Cardiac fibroblast (primary cell): Measurements from ENCODE around the gene WNT4.
A peak's percentile ranks its signal among the peaks of the same experiment; 100 is the strongest.

Source experiments
- DNase-seq, 2 donors: peaks; one replicate each; pipeline versions ENCODE4 v3.0.0 to v3.0.0-alpha.2; 2010; ENCODE audit warnings: low read depth in 2 of 2
- H3K4me3 ChIP-seq, 2 donors: replicated peaks in 1 of 2; 1 replicate in 1 of 2; 2 replicates in 1 of 2; pipeline ENCODE4 v1.5.1; 2011; ENCODE audit warnings: low read depth in 2 of 2, low read length in 2 of 2, mild to moderate bottlenecking in 2 of 2, moderate library complexity in 1 of 2
- CTCF ChIP-seq: IDR thresholded peaks from one replicate; pipeline ENCODE4 v1.5.1; 2011; ENCODE audit warnings: low read depth, mild to moderate bottlenecking, low read length, inconsistent platforms

Gene WNT4

GRCh38 chr1:22186311-22186710 lies 43.4 kb upstream of the WNT4 start:
- no peak for DNase-seq
- H3K4me3 ChIP-seq = no peak overlapping the region
- no peak for TF ChIP-seq CTCF

- TF ChIP-seq CTCF = no peak
- no peak overlapping the region for H3K4me3 ChIP-seq
- peak; percentile 39 to 43 for DNase-seq
These were observed 42.2 kb upstream of the WNT4 start for GRCh38 chr1:22184892-22185612.

- no peak for TF ChIP-seq CTCF
- H3K4me3 ChIP-seq = no peak overlapping the region
- no peak for DNase-seq
These were observed 41.6 kb upstream of the WNT4 start for GRCh38 chr1:22184454-22184853.

- no peak for DNase-seq
- no peak overlapping the region for H3K4me3 ChIP-seq
- no peak for TF ChIP-seq CTCF
These were observed 39.8 kb upstream of the WNT4 start for GRCh38 chr1:22182715-22183114.

GRCh38 chr1:22179197-22179803 lies 36.4 kb upstream of the WNT4 start:
- TF ChIP-seq CTCF = no peak
- no peak overlapping the region for H3K4me3 ChIP-seq
- DNase-seq = no peak

GRCh38 chr1:22177354-22178003 lies 34.6 kb upstream of the WNT4 start:
- no peak for DNase-seq
- no peak for TF ChIP-seq CTCF
- no peak overlapping the region for H3K4me3 ChIP-seq
